SK-N-SH (cell line): ENCODE results near the gene WNT9B. TPM values are rescaled to one million over a fixed set of nuclear protein-coding genes. Genes with fewer than 3 reads are reported as not detected.

Experiments
- CTCF ChIA-PET: fragments of 300-600, 350-600 bp; formaldehyde crosslinking; extraction: SDS; loops from one replicate; lab custom pipeline; 2021; lab: Yijun Ruan, JAX
- POLR2A ChIA-PET: fragments of 350-600 bp; sonication (Branson Sonifier 250); formaldehyde crosslinking; extraction: SDS; loops from one replicate; lab custom pipeline; 2020; ENCODE audit warnings: antibody characterized with exemption, inconsistent platforms; lab: Yijun Ruan, JAX
- DNase-seq: peaks from one replicate; pipeline ENCODE4 v3.0.0; 2012
- H2AFZ ChIP-seq: fragments of 200-600 bp; sonication (generic); 2 replicates; pipeline ENCODE4 v1.8.1; 2016; ENCODE audit warnings: antibody characterized with exemption, mild to moderate bottlenecking, low read depth
- H3F3A ChIP-seq: fragments of 200-600 bp; sonication (generic); replicated peaks from 2 replicates; pipeline ENCODE3; 2016; ENCODE audit warnings: antibody characterized with exemption, mild to moderate bottlenecking; ENCODE audit not compliant: insufficient read depth
- H3K27ac ChIP-seq, 2 experiments: fragments of 200-500 bp in 1 of 2; fragments of 200-600 bp in 1 of 2; sonication (Bioruptor generic) in 1 of 2; sonication (generic), shearing (Covaris generic) in 1 of 2; 2 replicates each; pipeline versions ENCODE4 v1.5.1 to v1.6.1; 2014 to 2016; ENCODE audit warnings: low read depth in 2 of 2, inconsistent platforms in 1 of 2, low read length in 1 of 2, mild to moderate bottlenecking in 1 of 2, mixed read lengths in 1 of 2
- H3K27me3 ChIP-seq: fragments of 200-600 bp; sonication (generic), shearing (Covaris generic); 2 replicates; pipeline ENCODE4 v1.6.1; 2016; ENCODE audit warnings: mixed run types; ENCODE audit not compliant: insufficient read depth
- H3K36me3 ChIP-seq, 2 experiments: fragments of 200-500 bp in 1 of 2; fragments of 200-600 bp in 1 of 2; sonication (Bioruptor generic) in 1 of 2; sonication (generic) in 1 of 2; replicated peaks in 1 of 2; 2 replicates each; pipeline versions ENCODE3 to v1.5.1; 2014 to 2016; ENCODE audit warnings: low read length in 1 of 2, mild to moderate bottlenecking in 1 of 2; ENCODE audit not compliant: insufficient read depth in 2 of 2, control insufficient read depth in 1 of 2
- H3K4me1 ChIP-seq, 2 experiments: fragments of 200-500 bp in 1 of 2; fragments of 200-600 bp in 1 of 2; sonication (Bioruptor generic) in 1 of 2; sonication (generic), shearing (Covaris generic) in 1 of 2; 2 replicates each; pipeline versions ENCODE4 v1.5.1 to v1.6.1; 2014 to 2016; ENCODE audit warnings: low read depth in 1 of 2, low read length in 1 of 2, mixed run types in 1 of 2; ENCODE audit not compliant: insufficient read depth in 2 of 2, control insufficient read depth in 1 of 2
- H3K4me2 ChIP-seq: fragments of 200-600 bp; sonication (generic), shearing (Covaris generic); 2 replicates; pipeline ENCODE4 v1.6.1; 2017; ENCODE audit warnings: mixed run types
- H3K4me3 ChIP-seq, 2 experiments: fragments of 200-500 bp in 1 of 2; fragments of 200-600 bp in 1 of 2; sonication (Bioruptor generic) in 1 of 2; sonication (generic), shearing (Covaris generic) in 1 of 2; 2 replicates each; pipeline versions ENCODE4 v1.5.1 to v1.8.1; 2014 to 2016; ENCODE audit warnings: low read depth in 2 of 2, inconsistent platforms in 1 of 2, low read length in 1 of 2, mild to moderate bottlenecking in 1 of 2, mixed read lengths in 1 of 2, moderate library complexity in 1 of 2
- H3K79me2 ChIP-seq: fragments of 200-600 bp; sonication (generic); 2 replicates; pipeline ENCODE4 v1.8.1; 2017; ENCODE audit warnings: mild to moderate bottlenecking; ENCODE audit not compliant: insufficient read depth
- H3K9ac ChIP-seq: fragments of 200-600 bp; sonication (generic); 2 replicates; pipeline ENCODE4 v1.6.1; 2017; ENCODE audit warnings: mixed run types
- H3K9me2 ChIP-seq: fragments of 200-600 bp; sonication (generic); 2 replicates; pipeline ENCODE4 v1.6.1; 2017; ENCODE audit warnings: mixed run types
- H3K9me3 ChIP-seq: fragments of 200-600 bp; sonication (generic); 2 replicates; pipeline ENCODE4 v1.6.1; 2017; ENCODE audit warnings: mixed run types, mild to moderate bottlenecking, moderate library complexity
- H4K20me1 ChIP-seq: fragments of 200-600 bp; sonication (generic); 2 replicates; pipeline ENCODE4 v1.6.1; 2017; ENCODE audit warnings: mild to moderate bottlenecking, mixed run types; ENCODE audit not compliant: insufficient read depth
- ELF1 ChIP-seq: IDR thresholded peaks from 2 replicates; pipeline ENCODE4 v1.4.0; 2012
- NFIC ChIP-seq: IDR thresholded peaks from 2 replicates; pipeline ENCODE4 v1.4.0; 2012; ENCODE audit warnings: borderline replicate concordance
- RAD21 ChIP-seq: IDR thresholded peaks from 2 replicates; pipeline ENCODE4 v1.6.1; 2012; ENCODE audit warnings: mild to moderate bottlenecking, low read length
- SIN3A ChIP-seq: IDR thresholded peaks from 2 replicates; pipeline ENCODE4 v1.6.1; 2012; ENCODE audit warnings: low read depth, mild to moderate bottlenecking, low read length, moderate library complexity, borderline replicate concordance
- TAF1 ChIP-seq: IDR thresholded peaks from 2 replicates; pipeline ENCODE4 v1.6.1; 2012; ENCODE audit warnings: low read depth, mild to moderate bottlenecking, low read length, moderate library complexity, borderline replicate concordance
- WGBS: methylation state at CpG from one replicate; pipeline ENCODE4 v1.1.6; 2017; ENCODE audit warnings: low lambda C conversion rate; 5-methylcytosine and 5-hydroxymethylcytosine counted together
- polyA plus RNA-seq, 3 experiments: library from polyadenylated mRNA; depleted of rRNA; stranded (reverse); fragments of >200 nt; gene quantifications; 2 replicates each; pipeline ENCODE4 v1.2.3, GENCODE V29; 2012
- TF ChIP-seq, protein P1 (sequence below): fragments of 200-600 bp; sonication (generic); IDR thresholded peaks from 2 replicates; pipeline ENCODE4 v1.6.1; 2017; ENCODE audit warnings: antibody characterized with exemption, mild to moderate bottlenecking, moderate library complexity

WNT9B gene
- polyA plus RNA-seq, 1 of the 3 experiments (the other 2 are of a cell fraction), result not detected

GRCh38 chr17:46819906-46820351 lies 31.5 kb upstream of the WNT9B start:
- Histone ChIP-seq H3K4me1 (no peaks in the 10 kb centered on the region), H3F3A (no peaks in the 10 kb centered on the region), H3K79me2 (no peaks in the 10 kb centered on the region), H3K9me2 (no peaks in the 10 kb centered on the region), H3K9ac (no peak overlapping the region), H2AFZ (no peak overlapping the region), H3K27ac (no peak overlapping the region), H4K20me1 (no peaks in the 10 kb centered on the region), H3K36me3 (no peaks in the 10 kb centered on the region), H3K4me2 (no peak overlapping the region), H3K27me3 (peaks cover 9% of the 10 kb centered on the region), H3K4me3 (no peak overlapping the region), H3K9me3 (no peaks in the 10 kb centered on the region)
- TF ChIP-seq, protein P1, sequence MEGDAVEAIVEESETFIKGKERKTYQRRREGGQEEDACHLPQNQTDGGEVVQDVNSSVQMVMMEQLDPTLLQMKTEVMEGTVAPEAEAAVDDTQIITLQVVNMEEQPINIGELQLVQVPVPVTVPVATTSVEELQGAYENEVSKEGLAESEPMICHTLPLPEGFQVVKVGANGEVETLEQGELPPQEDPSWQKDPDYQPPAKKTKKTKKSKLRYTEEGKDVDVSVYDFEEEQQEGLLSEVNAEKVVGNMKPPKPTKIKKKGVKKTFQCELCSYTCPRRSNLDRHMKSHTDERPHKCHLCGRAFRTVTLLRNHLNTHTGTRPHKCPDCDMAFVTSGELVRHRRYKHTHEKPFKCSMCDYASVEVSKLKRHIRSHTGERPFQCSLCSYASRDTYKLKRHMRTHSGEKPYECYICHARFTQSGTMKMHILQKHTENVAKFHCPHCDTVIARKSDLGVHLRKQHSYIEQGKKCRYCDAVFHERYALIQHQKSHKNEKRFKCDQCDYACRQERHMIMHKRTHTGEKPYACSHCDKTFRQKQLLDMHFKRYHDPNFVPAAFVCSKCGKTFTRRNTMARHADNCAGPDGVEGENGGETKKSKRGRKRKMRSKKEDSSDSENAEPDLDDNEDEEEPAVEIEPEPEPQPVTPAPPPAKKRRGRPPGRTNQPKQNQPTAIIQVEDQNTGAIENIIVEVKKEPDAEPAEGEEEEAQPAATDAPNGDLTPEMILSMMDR, result no peak
- TF ChIP-seq ELF1 (no peak), SIN3A (no peak), NFIC (no peak)
- no peak for DNase-seq
- ChIA-PET CTCF (interaction anchor here (2.1 to 3.1 kb wide), 2 partner anchors 16 to 22 kb away, joined by 8 to 14 read pairs; no protein-coding TSS in a partner anchor), POLR2A (no interaction called here)
- 91% methylated on average over 24 of the region's 24 CpGs for WGBS

GRCh38 chr17:46820592-46821450 lies 30.6 kb upstream of the WNT9B start:
- H3K79me2 ChIP-seq, result no peaks in the 10 kb centered on the region
- H3K4me2 ChIP-seq, result no peak overlapping the region
- H3K9ac ChIP-seq, result no peak overlapping the region
- no peak overlapping the region for H2AFZ ChIP-seq
- H3K9me3 ChIP-seq, result no peaks in the 10 kb centered on the region
- no peak for DNase-seq
- H4K20me1 ChIP-seq, result no peaks in the 10 kb centered on the region
- H3K36me3 ChIP-seq, result no peaks in the 10 kb centered on the region
- H3K9me2 ChIP-seq, result no peaks in the 10 kb centered on the region
- no peak overlapping the region for H3K27ac ChIP-seq
- no peaks in the 10 kb centered on the region for H3F3A ChIP-seq
- ChIA-PET POLR2A (no interaction called here), CTCF (interaction anchor here (0.6 to 7.1 kb wide), 6 partner anchors 7 to 120 kb away, joined by 3 to 74 read pairs (median 6); no protein-coding TSS in a partner anchor)
- peaks cover 9% of the 10 kb centered on the region for H3K27me3 ChIP-seq
- no peaks in the 10 kb centered on the region for H3K4me1 ChIP-seq
- no peak overlapping the region for H3K4me3 ChIP-seq
- 78% methylated on average over 13 of the region's 13 CpGs for WGBS
- TF ChIP-seq RAD21, result no peak
- TF ChIP-seq TAF1, result no peak
